Stimulated activated CD4-positive, alpha-beta T cell treated with anti-CD3 and anti-CD28 coated beads, Interleukin-15, amount 100 ng/mL, for 24 hours (primary cell): ENCODE measurements around the gene QSOX2.
A peak's percentile ranks its signal among the peaks of the same experiment; 100 is the strongest.

ENCODE experiments used
- DNase-seq: peaks from one replicate; pipeline ENCODE4 v3.0.0-alpha.2; 2020

Gene QSOX2

GRCh38 chr9:136171009-136171800, 74.4 kb downstream of the QSOX2 start:
- DNase-seq = no peak

GRCh38 chr9:136170006-136170901, 75.4 kb downstream of the QSOX2 start:
- peak; percentile 70 for DNase-seq

GRCh38 chr9:136169495-136169894, 76.1 kb downstream of the QSOX2 start:
- DNase-seq = no peak

GRCh38 chr9:136163248-136163850, 82.3 kb downstream of the QSOX2 start:
- DNase-seq = no peak

- no peak for DNase-seq
These were observed 84.5 kb downstream of the QSOX2 start for GRCh38 chr9:136160995-136161610.

- DNase-seq = no peak
These were observed 85.2 kb downstream of the QSOX2 start for GRCh38 chr9:136160381-136160841.

- DNase-seq = no peak
These were observed 85.8 kb downstream of the QSOX2 start for GRCh38 chr9:136159851-136160250.

- DNase-seq = no peak
These were observed 87.9 kb downstream of the QSOX2 start for GRCh38 chr9:136157477-136158265.
